HG02763 (cell line): ENCODE measurements around the gene SAMD11.
A peak's percentile ranks its signal among the peaks of the same experiment; 100 is the strongest.
"Not testable (repeated sequence)": the region's sequence is repeated elsewhere in the genome, so short reads cannot be mapped to it uniquely, and the experiment has no call there.

Experiments
- ATAC-seq: cut with Tn5 transposase; IDR thresholded peaks from one replicate; pipeline ENCODE4 v1.9.1; 2021; ENCODE audit warnings: mild to moderate bottlenecking, moderate library complexity; ENCODE audit not compliant: unreplicated experiment

SAMD11 gene

GRCh38 chr1:923131-923990, at the start of gene SAMD11:
TSS of gene SAMD11 (plus strand) at chr1:923923. CDS start at chr1:924432, 509 bp downstream.
- no peak for ATAC-seq

DNA sequence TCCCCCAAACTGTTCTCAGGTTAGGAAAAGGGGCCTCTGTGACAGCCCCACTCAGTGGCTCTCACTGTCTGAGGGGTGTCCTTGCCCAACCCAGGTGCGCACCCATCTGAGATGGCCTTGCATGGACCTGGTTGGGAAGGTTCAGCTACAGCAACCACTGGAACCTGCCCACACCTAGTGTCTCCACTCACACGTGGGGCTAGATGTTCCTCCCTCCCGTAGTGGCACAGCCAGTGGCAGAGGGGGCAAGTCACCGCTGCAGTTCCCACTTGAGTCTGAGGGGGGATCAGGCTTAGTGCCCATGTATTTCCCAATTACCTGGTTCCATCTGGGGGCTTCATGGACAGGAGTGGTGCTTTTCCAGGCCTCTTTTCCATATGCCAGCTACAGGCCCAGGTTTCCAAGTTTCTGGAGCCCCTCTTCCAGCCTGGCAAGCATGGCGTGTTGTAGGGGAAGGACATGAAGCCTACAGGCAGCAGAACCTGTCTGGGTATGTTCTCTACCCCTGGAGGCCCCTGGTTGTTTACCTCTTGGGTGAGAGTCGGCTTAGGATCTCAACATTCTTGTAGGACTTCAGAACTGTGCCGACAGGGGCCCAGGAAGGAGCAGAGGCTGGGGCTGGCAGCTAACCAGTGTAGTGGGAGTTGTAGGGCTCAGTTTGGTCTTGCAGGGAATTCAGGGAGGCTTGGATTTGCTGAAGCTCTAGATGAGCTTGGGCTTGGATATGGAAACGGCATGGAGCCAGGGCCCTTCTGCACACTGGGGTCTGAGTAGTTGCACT, 47.1 kb upstream of the SAMD11 start:
- ATAC-seq = not testable (repeated sequence)

DNA sequence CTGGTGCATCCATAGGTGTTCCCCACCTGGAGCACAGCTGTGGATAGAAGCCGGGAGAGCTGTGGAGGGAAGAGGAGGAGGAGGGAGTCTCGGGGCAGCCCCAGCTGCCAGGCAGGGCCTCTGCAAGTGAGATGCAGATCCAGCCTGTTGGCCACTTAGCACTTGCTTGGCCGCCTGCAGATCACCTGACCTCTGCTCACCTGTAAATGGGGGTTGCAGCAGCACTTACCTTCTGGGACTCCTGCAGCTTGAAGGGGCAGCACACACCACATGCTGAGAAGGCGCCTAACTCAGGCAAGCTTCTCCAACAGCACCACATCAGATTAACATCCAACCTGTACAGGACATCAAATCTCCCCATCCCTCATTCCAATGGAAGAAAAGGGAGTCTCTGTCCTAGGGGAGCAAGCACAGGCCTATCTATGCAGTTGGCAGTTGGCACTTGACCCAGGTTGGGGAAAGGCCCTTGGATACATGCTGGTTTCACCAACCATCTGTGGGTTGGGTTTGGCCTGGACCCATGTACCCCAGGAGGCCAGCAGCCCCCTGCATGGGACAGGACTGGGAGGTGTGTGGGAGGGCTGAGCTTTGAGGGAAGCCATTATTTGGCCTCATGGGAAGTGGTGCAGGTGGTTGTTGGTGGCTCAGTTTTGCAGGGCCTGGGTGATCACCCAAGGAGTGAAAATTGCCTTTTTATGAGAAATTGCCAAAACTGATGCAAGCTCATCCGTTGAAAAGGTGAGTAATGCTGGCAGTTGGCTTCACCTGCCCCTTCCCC, 46.3 kb upstream of the SAMD11 start:
- not testable (repeated sequence) for ATAC-seq

GRCh38 chr1:880511-880910, 43.2 kb upstream of the SAMD11 start:
- ATAC-seq = not testable (repeated sequence)

- not testable (repeated sequence) for ATAC-seq
Measured at GRCh38 chr1:880915-881314, 42.8 kb upstream of the SAMD11 start.

GRCh38 chr1:886311-886710, 37.4 kb upstream of the SAMD11 start:
- no peak for ATAC-seq

DNA sequence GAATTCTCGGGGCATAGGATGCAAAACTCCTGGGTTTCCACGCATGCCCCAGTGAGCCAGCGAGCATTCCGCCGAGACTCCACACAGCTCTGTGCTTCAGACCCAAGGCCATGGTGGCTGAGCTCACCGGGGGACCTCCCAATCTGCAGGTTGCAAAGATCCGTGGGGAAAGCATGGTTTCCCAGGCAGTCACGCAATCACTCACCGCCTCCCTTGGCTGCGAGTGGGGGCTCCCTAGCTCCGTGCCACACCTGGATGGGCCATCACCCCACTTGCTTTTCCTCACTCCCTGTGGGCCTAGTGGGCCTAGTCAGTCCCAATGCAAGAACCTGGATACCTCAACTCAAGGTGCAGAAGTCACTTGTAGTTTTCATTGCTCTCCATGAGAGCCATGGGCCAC, 37.0 kb upstream of the SAMD11 start:
- no peak for ATAC-seq

DNA sequence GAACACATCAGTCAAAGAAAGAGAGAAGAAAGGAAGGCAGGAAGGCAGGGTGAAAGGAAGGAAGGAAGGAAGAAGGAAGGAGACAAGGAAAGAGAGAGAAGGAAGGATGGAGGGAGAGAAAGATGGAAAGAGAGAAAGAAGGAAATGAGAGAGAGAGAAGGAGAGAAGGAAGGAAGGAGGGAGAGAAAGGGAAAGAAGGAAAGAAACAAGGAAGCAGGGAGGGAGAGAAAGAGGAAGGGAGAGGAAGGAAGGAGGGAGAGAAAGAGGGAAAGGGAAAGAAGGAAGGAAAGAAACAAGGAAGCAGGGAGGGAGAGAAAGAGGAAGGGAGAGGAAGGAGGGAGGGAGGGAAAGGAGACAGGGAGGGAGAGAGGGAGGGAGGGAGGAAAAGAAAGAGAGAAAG, 35.4 kb upstream of the SAMD11 start:
- ATAC-seq = no peak

- ATAC-seq = not testable (repeated sequence)
Measured at GRCh38 chr1:889774-890173, 33.9 kb upstream of the SAMD11 start.

DNA sequence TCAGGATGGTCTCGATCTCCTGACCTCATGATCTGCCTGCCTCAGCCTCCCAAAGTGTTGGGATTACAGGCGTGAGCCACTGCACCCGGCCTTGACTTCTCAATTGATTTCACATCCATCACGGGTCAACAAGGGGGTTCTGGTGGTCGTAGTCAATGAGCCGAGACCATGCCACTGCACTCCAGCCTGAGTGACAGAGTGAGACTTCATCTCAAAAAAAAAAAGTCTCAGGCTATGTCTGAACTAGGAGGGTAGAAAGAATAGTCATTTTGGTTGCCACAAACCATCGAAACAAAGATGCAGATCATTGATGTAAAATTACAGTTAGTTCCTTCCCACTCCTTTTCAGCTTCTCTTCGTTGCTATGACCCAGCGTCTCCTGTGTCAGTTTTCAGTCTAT, 33.5 kb upstream of the SAMD11 start:
- ATAC-seq = not testable (repeated sequence)

DNA sequence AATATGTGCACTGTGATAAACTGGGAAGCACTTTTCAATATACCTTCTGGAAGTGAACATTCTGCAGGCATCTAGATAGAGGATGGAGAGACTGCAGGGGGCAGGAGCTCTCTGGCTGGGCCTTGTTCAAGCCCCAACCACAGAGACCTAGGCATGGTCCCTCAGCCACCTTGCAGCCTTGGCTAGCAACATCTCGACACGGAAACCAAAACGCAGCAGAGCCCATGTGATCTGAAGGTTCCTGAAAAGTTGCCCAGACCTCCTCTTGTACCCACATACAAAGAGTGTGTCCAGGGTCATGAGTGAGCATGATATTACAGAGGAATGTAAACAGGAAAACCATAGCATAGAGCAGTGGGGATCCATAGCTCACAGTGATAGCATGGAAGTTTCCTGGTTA, 33.1 kb upstream of the SAMD11 start:
- no peak for ATAC-seq

DNA sequence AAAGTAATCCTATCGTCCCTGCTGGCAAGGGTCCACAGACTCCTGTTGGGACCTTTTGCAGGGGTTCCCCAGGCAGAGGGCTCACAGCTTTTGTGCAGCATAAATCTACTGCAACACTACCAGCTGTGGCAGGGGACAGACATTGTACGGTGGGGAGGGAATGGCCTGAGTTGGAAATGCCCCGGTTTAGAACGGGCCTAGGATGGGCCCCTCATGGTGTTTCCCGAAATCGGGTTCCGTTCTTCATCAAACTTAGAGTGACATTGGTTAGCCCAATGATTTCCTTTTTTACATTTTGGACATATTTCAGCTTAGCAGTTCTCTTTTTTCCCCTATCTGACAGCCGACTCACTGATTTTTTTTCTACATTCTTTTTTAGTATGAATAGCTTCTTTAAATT, 26.5 kb upstream of the SAMD11 start:
- ATAC-seq = no peak

GRCh38 chr1:897951-898350, 25.8 kb upstream of the SAMD11 start:
- ATAC-seq = not testable (repeated sequence)

- ATAC-seq = no peak
Measured at GRCh38 chr1:899636-900317, 23.9 kb upstream of the SAMD11 start.

DNA sequence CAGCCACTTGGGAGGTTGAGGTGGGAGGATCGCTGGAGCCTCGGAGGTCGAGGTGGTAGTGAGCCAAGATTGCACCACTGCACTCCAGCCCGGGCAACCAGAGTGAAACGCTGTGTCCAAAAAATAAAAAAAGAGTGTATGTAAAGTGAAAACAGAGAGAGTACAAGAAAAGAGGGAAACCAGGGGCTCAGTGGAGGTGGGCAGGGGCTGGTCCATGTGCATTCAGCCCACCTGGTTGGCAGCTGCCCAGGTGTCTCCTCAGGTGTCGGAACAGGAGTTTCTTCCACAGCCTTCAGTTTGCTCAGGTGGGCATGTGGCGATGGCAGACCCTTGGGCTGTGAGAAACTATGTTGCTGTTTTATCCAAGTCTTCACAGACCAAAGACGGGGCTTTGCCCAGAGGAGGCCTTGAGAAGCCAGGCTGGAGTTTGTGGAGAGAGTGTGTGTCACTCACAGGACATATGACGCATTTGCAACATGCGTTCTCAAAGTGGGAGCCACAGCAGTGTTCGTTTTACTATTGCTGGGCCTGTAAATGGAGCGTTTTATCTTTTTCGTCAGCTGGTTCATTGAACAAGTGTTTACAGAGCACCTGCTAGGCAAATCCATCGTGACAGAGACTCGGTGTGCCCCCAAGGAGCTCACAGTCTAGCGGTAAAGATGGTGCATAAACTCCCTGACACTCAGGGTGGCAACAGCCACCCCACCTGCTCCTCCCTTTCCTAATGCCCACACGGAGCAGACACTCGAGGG, 22.4 kb upstream of the SAMD11 start:
- no peak for ATAC-seq

DNA sequence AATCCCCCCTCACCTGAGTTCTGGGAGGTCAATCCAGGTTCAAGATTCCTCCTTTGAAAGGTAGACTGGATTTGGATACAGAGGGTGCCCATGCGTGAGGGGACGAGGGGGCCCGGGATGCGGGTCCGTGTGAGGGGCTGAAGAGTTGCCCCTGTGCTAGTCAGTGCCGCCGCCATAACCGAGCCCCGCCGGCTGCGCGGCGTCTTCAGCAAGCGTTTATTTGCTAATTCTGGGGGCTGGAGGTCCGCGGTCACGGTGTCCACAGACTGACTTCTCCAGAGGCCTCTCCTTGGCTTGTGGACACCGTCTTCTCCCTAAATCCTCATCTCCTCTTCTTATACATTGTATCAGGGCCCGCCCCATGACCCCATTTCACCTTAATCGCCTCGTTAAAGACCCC, 20.9 kb upstream of the SAMD11 start:
- ATAC-seq = no peak

DNA sequence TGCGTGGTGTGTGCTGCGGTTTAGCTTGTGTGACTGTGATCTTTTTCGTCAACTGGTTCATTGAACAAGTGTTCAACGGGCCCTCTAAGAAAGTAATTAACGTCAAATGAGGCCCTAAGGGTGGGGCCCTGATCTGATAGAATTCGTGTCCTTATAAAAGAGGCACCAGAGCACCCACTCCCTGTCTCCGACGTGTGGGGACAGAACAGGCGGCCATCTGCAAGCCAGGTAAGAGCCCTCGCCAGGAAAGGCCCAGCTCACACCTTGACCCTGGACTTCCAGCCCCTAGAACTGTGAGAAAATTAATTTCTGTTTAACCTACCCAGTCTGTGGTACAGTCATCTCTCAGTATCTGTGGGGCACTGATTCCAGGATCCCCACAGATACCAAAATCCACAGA, 20.4 kb upstream of the SAMD11 start:
- no peak for ATAC-seq

GRCh38 chr1:903721-904271, 19.9 kb upstream of the SAMD11 start:
- ATAC-seq = no peak

DNA sequence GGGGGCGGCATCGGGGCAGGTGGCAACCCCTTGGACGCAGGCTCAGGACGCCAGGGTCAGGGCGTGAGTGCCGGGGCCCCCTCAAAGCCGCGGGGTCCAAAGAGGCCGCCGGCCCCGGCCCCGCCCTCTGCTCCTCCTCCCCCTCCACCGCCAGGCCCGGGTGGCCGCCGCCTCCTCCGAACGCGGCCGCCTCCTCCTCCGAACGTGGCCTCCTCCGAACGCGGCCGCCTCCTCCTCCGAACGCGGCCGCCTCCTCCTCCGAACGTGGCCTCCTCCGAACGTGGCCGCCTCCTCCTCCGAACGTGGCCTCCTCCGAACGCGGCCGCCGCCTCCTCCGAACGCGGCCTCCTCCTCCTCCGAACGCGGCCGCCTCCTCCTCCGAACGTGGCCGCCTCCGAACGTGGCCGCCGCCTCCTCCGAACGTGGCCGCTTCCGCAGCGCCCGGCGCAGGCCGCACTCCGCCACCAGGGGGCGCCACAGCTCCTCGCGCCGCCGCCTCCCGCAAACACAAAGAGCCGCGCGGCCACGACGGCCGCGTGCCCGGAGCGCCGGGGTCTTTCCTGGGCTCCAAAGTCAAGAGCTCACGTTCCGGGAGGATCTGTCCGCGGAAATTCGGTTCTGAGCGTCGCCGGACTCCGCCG, 19.3 kb upstream of the SAMD11 start:
- peak; percentile 61 for ATAC-seq
